H1 (cell line): ENCODE measurements around the gene INPP5E. TPM values are rescaled to one million over a fixed set of nuclear protein-coding genes. Genes with fewer than 3 reads are reported as not detected.

Experiments used
- BCL11A ChIP-seq, 2 experiments: IDR thresholded peaks; one replicate each; pipeline ENCODE4 v1.6.1; 2011; ENCODE audit warnings: low read depth in 2 of 2, low read length in 2 of 2, mild to moderate bottlenecking in 2 of 2
- BRCA1 ChIP-seq: IDR thresholded peaks from 2 replicates; pipeline ENCODE4 v1.6.1; 2012; ENCODE audit warnings: low read depth, low read length, improper control_type of control experiment
- CBX5 ChIP-seq: fragments of 300-800, 300-1000 bp; sonication (generic); IDR thresholded peaks from 2 replicates; pipeline ENCODE4 v1.7.1; 2016; ENCODE audit warnings: antibody characterized with exemption, low read length, low read depth
- CHD2 ChIP-seq: IDR thresholded peaks from 2 replicates; pipeline ENCODE4 v1.6.1; 2012; ENCODE audit warnings: low read length, improper control_type of control experiment
- CREB1 ChIP-seq: IDR thresholded peaks from 2 replicates; pipeline ENCODE4 v1.6.1; 2012; ENCODE audit warnings: inconsistent platforms
- CTCF ChIP-seq, 3 experiments: IDR thresholded peaks; 1 replicate in 2 of 3; 2 replicates in 1 of 3; pipeline versions ENCODE4 v1.5.1 to v1.6.1; 2011; ENCODE audit warnings: low read length in 3 of 3, mild to moderate bottlenecking in 3 of 3, inconsistent platforms in 2 of 3, low read depth in 1 of 3, moderate library complexity in 1 of 3; ENCODE audit not compliant: insufficient read depth in 1 of 3; ENCODE audit errors: control extremely low read depth in 1 of 3
- EGR1 ChIP-seq: IDR thresholded peaks from 2 replicates; pipeline ENCODE4 v1.6.1; 2011; ENCODE audit warnings: low read depth, low read length, borderline replicate concordance
- FOSL1 ChIP-seq: IDR thresholded peaks from 2 replicates; pipeline ENCODE4 v1.6.1; 2011; ENCODE audit warnings: mild to moderate bottlenecking, low read depth, low read length, moderate library complexity; ENCODE audit not compliant: insufficient read depth
- HDAC2 ChIP-seq, 2 experiments: fragments of 300-600 bp in 1 of 2; sonication (generic) in 1 of 2; IDR thresholded peaks; 2 replicates each; pipeline ENCODE4 v1.6.1; 2011 to 2012; ENCODE audit warnings: low read depth in 2 of 2, low read length in 2 of 2, mild to moderate bottlenecking in 2 of 2, moderate library complexity in 2 of 2, borderline replicate concordance in 1 of 2, inconsistent platforms in 1 of 2
- HDAC6 ChIP-seq: IDR thresholded peaks from one replicate; pipeline ENCODE4 v1.7.1; 2012; ENCODE audit warnings: low read depth, mild to moderate bottlenecking, inconsistent platforms, low read length, moderate library complexity
- JUND ChIP-seq: IDR thresholded peaks from 2 replicates; pipeline ENCODE4 v1.6.1; 2011; ENCODE audit warnings: mild to moderate bottlenecking, improper control_type of control experiment, low read length
- KDM1A ChIP-seq: fragments of 200-600, 300-600 bp; sonication (generic); IDR thresholded peaks from 2 replicates; pipeline ENCODE4 v1.7.1; 2016; ENCODE audit warnings: mild to moderate bottlenecking, low read length, borderline replicate concordance
- MAFK ChIP-seq: IDR thresholded peaks from 2 replicates; pipeline ENCODE4 v1.6.1; 2012; ENCODE audit warnings: low read depth, mild to moderate bottlenecking, improper control_type of control experiment, low read length
- NRF1 ChIP-seq: IDR thresholded peaks from 2 replicates; pipeline ENCODE4 v1.6.1; 2011; ENCODE audit warnings: mild to moderate bottlenecking, low read depth, low read length, improper control_type of control experiment
- POU5F1 ChIP-seq: IDR thresholded peaks from 2 replicates; pipeline ENCODE4 v1.6.1; 2011; ENCODE audit warnings: low read depth, mild to moderate bottlenecking, low read length, moderate library complexity
- SP2 ChIP-seq: IDR thresholded peaks from 2 replicates; pipeline ENCODE4 v1.6.1; 2012; ENCODE audit warnings: mild to moderate bottlenecking, low read length, inconsistent platforms
- SP4 ChIP-seq: IDR thresholded peaks from 2 replicates; pipeline ENCODE4 v1.6.1; 2012; ENCODE audit warnings: low read length, inconsistent platforms
- SRF ChIP-seq: IDR thresholded peaks from 2 replicates; pipeline ENCODE4 v1.6.1; 2011; ENCODE audit warnings: mild to moderate bottlenecking, low read depth, low read length, moderate library complexity
- SUZ12 ChIP-seq: fragments of 200-600 bp; sonication (generic); IDR thresholded peaks from 2 replicates; pipeline ENCODE4 v1.6.1; 2012; ENCODE audit warnings: mild to moderate bottlenecking, inconsistent platforms, low read length, moderate library complexity, mixed read lengths
- TAF7 ChIP-seq: optimal IDR thresholded peaks from 2 replicates; pipeline ENCODE3; 2011; ENCODE audit warnings: low read depth, mild to moderate bottlenecking, inconsistent platforms, low read length, moderate library complexity, borderline replicate concordance
- TEAD4 ChIP-seq: IDR thresholded peaks from 2 replicates; pipeline ENCODE4 v1.6.1; 2012; ENCODE audit warnings: low read depth, low read length, inconsistent platforms, mixed read lengths
- polyA plus RNA-seq, 7 experiments: library from polyadenylated mRNA; depleted of rRNA in 3 of 7; stranded (reverse) in 5 of 7; unstranded in 2 of 7; fragments of >200 nt in 5 of 7; fragments of 200-250 nt in 2 of 7; gene quantifications; 1 replicate in 5 of 7; 2 replicates in 1 of 7; 4 replicates in 1 of 7; pipeline versions ENCODE4 v1.2.1 to v1.2.3, GENCODE V29; 2011 to 2013; ENCODE audit warnings: missing spikeins in 2 of 7, mixed read lengths in 2 of 7
- total RNA-seq: library from RNA; stranded (reverse); fragmentation: NEBNext Ultra II Directional; extraction: Animal tissue kit (Norgen Biotek cat#: 25700); gene quantifications from 2 replicates; pipeline ENCODE4 v1.2.1, GENCODE V29; 2021

Gene INPP5E
- total and polyA plus RNA-seq, 2 of the 8 experiments (the other 6 are each of a cell fraction or from before 2014, with no cell fraction given), result 8.7 to 11.3 TPM

GRCh38 chr9:136400038-136400834 is 39.4 kb downstream of the INPP5E start, which contains the start of gene SNAPC4 (continued):
- TF ChIP-seq CBX5, result no peak
- TF ChIP-seq SRF, result no peak
- TF ChIP-seq CHD2, result no peak
- no peak for TF ChIP-seq HDAC6
- TF ChIP-seq JUND, result no peak
- TF ChIP-seq EGR1, result peak; percentile 9; the same call in 1 of the 2 replicates
- no peak for TF ChIP-seq KDM1A
- TF ChIP-seq TAF7, result peak; percentile 96
- no peak for TF ChIP-seq POU5F1
- TF ChIP-seq CREB1, result peak; percentile 59
- no peak for TF ChIP-seq HDAC2 (IDR thresholded peaks at IDR 0.05; ENCODE audit: borderline replicate concordance in 1 of 2, low read depth in 2 of 2, low read length in 2 of 2)
- peak in 2 of 3 experiments; percentile 86 to 92; a peak in 3 of 4 replicates for TF ChIP-seq CTCF (IDR thresholded peaks at IDR 0.05; ENCODE audit: control extremely low read depth in 1 of 3, insufficient read depth in 1 of 3, low read depth in 1 of 3, low read length in 3 of 3)
- TF ChIP-seq BRCA1, result no peak
- no peak for TF ChIP-seq MAFK
- no peak for TF ChIP-seq BCL11A (IDR thresholded peaks at IDR 0.05; ENCODE audit: low read depth in 2 of 2, low read length in 2 of 2)
- TF ChIP-seq FOSL1, result 0 out of 2 replicates have a peak, but pooled peaks have one; percentile 5
- no peak for TF ChIP-seq NRF1
- TF ChIP-seq SP4, result no peak
- TF ChIP-seq TEAD4, result no peak
- TF ChIP-seq SUZ12, result no peak
- peak; percentile 18; the same call in 1 of the 2 replicates for TF ChIP-seq SP2
